GM18526 (cell line): Measurements from ENCODE around the gene PRMT2.

Experiments
- POLR2A ChIP-seq: IDR thresholded peaks from 3 replicates; pipeline ENCODE4 v1.6.1; 2011; ENCODE audit not compliant: insufficient read length; ENCODE audit errors: extremely low read depth

Gene PRMT2

GRCh38 chr21:46667741-46668380 is 32.4 kb downstream of the PRMT2 start:
- no peak for TF ChIP-seq POLR2A

DNA sequence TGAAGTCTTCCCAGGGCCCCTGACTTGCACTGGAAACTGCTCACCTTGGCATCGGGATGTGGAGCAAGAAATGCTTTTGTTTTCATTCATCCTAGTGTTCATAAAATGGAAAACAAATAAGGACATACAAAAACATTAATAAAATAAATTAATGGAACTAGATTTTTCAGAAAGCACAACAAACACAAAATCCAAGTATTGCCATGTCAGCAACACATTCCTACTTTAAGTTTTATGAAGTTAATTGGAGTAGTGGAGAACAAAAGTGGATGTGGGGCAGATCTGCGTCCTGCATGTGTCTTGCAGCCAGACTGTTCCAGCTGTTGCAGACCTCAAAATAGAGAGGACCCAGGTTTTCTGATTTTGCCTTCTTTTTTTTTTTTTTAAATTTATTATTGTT is 32.9 kb downstream of the PRMT2 start:
- TF ChIP-seq POLR2A, result no peak

DNA sequence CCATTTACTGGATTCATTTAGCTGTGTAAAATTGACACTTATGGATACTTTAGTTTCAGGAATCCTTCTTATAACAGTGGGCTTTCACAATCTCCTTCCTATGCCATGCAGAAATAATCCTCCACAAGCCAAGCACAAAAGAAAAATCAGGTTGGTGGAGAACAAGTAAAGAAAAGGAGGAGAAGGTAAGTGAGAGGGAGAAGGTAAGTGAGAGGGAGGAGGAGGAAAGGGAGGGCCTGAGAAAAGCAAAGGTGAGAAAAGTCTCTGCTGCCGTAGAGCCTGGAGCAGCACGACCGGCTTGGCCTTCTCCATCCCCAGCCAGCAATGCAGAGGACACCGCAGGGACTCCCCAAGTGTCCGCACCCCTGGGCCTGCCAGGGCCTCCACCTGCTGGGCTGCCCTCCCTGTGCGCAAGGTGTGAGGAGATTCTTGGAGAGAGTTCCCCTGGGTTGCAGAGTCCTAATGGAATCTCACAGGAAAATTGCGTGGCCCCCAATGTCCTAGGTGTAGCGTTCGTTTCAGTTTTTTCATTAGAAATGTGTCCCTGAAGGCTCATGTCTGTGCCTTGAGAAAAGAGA is 39.0 kb downstream of the PRMT2 start:
- no peak for TF ChIP-seq POLR2A

DNA sequence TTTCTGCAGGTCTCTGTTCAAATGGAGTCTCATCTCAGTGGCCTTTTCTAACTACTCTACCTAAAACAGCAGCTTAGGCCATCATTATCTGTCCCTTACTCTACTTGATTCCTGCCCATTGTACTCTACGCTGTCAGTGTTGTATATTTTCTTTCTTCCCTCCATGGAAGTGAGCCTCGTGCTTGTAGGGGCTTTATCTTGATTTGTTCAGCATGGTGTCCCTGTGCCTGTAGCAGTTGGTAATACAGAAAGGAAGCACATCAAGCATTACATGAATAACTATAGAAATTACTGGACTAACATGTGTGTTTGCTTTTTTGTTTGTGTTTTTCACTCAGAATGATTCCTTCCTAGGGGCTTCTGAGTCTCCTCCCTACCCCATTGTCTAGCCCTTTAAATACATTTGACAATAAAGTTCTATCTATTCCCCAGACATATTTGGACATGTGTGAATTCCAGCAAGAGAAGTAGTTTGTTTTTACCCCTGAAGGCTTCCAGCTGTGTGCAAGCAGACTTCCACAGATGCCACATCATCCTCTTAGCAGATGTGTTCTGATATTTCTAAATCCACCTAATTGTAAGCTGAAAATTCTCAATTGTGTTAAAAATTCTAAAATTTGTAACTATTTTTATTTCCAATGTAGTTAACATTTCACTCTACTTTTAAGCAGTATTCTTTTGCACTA is 40.3 kb downstream of the PRMT2 start:
- TF ChIP-seq POLR2A, result no peak
